Muscle of back (tissue), 13 donors: Measurements from ENCODE around the gene WNK3. TPM values are rescaled to one million over a fixed set of nuclear protein-coding genes. Genes with fewer than 3 reads are reported as not detected.
"Not testable (repeated sequence)": the region's sequence is repeated elsewhere in the genome, so short reads cannot be mapped to it uniquely, and the experiment has no call there.

Experiments used
- DNase-seq, 3 donors: peaks; one replicate each; pipeline versions ENCODE4 v3.0.0 to v3.0.0-alpha.2; 2013
- long read RNA-seq, 9 donors: transcript quantifications; one replicate each; lab custom pipeline, GENCODE V29; 2026
- polyA plus RNA-seq, 10 donors: library from polyadenylated mRNA; unstranded; fragments of 120-200 nt; gene quantifications; one replicate each; pipeline ENCODE4 v1.2.1, GENCODE V29; 2013; ENCODE audit not compliant: insufficient read length in 10 of 10

WNK3 gene
- polyA plus RNA-seq = 1 to 10 TPM; 1.6 to 3.2 (median 2.3) TPM
- long read RNA-seq, donor 1 = 0 reads
- long read RNA-seq, donor 2 = 0 reads
- long read RNA-seq, donor 3 = 0 reads
- long read RNA-seq, donor 4 = 0 reads
- long read RNA-seq, donor 5 = 0 reads
- long read RNA-seq, donor 6 = 0 reads
- long read RNA-seq, donor 7 = 0 reads
- long read RNA-seq, donor 8 = 0 reads
- long read RNA-seq, donor 9 = 0 reads

GRCh38 chrX:54357414-54358377, at the start of gene WNK3:
TSS of gene WNK3 (minus strand) at chrX:54358046.
- DNase-seq = peak; percentile 84 to 92 (median 85)

GRCh38 chrX:54407266-54407665, 49.4 kb upstream of the WNK3 start:
- DNase-seq = no peak

DNA sequence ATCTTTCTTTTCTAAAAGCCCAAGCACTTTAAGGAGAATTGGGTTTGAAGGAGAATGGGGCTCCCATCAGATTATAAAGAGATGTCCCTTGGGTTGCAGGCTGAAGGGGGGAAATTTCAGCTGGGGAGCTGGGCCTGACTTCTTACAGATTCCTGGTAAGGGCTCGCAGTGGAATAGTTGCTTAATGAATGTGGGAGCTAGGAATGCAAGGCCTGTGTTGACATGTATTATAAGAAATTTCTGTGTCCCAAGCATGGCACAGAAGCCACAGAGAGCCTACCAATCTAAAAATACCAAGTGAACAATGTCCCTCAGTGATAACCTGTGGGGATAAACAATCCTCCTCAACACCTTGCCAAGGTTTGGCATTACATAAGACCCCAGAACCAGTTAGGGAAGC, 39.3 kb upstream of the WNK3 start:
- no peak for DNase-seq

DNA sequence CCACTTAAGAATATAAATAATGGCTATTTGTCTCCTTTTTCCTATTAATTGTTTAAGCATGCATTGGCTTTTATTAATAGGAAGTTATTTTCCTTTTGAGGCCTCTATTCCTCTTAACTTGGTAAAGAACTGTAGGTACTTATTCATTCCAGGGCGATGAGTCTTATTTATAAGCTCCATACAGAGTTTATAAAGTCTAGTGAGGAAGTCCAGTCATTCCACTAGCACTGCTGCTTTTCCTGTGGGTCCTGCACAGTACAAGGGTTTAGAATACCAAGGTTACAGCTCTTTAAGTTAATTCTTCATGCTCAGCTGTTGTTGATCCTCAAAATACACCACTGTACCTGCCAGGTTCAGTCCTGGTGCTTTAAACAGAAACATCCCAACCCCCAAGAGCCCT, 28.5 kb upstream of the WNK3 start:
- DNase-seq = no peak

DNA sequence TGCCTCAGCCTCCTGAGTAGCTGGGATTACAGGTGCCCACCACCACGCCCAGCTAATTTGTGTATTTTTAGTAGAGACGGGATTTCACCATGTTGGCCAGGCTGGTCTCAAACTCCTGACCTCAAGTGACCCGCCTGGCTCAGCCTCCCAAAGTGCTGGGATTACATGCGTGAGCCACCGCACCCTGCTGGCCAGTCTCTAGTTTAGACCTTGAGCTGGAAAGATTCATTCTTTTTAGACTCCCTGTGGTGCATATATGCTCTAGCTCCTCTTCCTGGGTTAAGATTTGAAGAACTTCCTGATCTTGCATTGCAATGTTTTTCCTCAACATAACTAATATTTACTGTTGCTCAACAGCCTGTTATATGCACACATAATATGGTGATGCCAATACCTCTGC, 26.8 kb upstream of the WNK3 start:
- DNase-seq = not testable (repeated sequence)

DNA sequence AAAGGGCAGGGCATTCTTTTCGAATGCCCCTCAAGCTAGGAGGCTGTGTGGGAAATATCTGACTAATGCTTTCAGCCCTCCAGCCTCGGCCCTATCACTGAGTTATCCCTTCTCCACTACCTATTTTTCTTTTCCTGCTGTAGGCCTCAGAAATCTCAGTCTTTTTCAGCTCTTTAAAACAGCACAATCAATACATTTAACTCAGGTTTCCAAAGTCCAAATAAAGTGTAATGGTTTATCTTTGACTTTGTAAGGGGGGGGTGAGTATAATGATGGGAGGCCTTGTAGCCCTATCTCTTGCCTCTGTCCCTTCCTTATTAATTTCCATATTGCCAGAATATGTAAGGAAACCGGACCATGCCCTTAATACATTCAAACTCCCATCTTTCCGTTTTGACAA, 1.6 kb upstream of the WNK3 start:
- DNase-seq = no peak

- DNase-seq = peak; percentile 57 to 92 (median 58)
These were observed 772 bp upstream of the WNK3 start for GRCh38 chrX:54358424-54359211.

- no peak for DNase-seq
These were observed 5.2 kb downstream of the WNK3 start for GRCh38 chrX:54352677-54353076.

GRCh38 chrX:54337383-54337782, 20.5 kb downstream of the WNK3 start:
- DNase-seq = not testable (repeated sequence)

DNA sequence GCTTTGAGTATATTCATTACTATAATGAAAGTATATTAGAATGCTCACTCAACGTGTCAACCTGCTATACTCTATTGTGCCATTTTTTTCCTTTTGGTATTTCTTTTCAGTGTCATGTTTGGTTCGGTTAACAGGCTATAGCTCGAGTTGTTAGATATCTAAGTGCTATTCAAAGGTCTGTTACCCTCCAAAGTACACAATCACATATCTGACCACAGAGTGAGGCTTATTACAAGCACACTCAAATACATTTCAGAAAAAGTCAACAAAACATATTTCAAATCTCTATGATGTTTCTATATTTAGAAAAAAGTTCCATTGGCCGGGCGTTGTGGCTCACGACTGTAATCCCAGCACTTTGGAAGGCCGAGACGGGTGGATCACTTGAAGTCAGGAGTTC, 32.8 kb downstream of the WNK3 start:
- no peak for DNase-seq

DNA sequence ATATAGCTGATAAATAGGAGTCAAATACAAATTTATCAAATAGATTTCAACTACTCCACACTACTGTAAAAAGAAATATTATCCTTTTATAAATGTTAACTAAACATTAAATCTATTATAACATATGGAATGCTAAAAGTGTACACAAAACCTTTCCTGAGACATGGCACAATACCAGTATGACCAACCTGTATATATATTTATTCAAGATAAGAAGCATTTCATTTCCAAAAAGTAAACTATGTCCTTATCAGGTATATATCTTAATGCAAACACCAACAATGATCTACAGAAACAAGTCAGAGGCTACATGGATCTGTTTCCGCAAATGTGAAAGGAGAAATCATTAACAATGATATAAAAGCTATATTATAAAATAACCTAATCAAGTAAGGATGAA, 37.8 kb downstream of the WNK3 start:
- no peak for DNase-seq

- no peak for DNase-seq
These were observed 51.5 kb downstream of the WNK3 start for GRCh38 chrX:54306379-54306778.

DNA sequence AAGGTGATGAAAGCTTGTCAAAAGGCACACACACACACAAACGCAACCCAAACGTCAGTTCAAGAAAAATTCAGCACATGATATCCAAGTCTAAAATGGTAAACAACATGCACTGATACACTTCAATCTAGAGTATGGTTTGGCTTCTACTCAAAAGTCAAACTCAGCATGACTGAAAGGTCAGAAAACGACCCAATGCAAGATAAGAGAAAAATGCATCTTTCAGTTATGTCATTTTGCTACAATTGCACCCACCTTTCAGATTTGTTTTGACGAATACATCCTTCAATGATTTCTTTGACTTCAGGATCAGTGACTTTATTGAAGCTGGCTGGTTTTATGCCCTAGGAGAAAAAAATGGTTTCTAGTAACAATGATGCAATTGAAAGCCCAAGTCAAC, 56.3 kb downstream of the WNK3 start:
- no peak for DNase-seq

DNA sequence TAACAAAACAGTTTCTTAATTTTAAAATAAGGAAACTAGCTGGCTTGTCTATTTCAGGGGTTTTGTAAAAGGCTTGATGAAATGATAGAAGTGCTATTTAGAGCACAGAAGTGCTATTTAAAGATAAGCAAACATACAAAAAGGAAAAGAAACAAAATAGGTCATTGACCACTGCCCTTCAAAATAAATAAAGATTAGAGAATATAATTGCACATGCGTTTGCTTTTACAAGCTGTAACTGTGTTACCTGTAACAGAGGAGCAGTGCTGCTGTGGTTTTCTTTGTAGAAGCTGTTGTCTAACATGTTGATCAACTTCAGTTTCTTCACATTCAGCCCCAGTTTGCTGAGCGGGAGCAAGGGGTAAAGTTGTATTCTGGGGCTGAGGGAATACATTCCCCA, 63.5 kb downstream of the WNK3 start:
- no peak for DNase-seq

DNA sequence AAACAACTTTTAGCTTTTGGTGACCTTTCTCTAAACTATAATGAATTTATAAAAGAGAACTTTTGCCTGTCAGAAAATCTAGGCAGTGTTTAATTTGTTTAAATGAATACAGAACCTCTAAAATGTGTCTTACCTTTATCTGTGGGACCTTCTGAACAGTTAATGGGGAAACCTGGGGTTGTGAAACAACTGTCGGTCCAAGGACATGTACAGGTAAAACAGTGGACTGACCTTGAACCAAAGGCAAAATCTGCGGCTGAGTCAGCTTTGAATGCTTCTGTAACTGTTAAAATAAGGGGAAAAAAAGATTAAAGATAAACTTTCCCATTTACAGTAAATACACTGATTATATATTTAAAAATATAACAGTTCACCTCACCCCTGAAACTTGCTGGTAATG, 65.1 kb downstream of the WNK3 start:
- DNase-seq = no peak

DNA sequence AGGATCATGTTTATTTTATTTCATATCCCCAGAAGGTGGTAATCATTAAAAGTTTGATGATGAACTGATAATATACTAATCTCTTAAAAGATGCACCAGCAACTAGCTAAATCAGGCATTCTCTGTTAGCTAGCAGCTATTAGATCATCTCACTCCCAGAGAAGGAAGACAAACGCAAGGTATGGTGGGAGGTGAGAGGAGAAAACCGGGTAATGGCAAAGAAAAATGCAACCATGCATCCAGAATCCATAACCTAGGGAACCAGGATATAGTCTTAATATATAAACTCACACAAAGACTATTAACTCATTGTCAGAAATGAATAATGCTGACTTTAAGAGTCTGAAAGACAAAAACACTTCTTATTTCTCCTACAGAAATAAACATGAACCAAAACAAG, 66.1 kb downstream of the WNK3 start:
- no peak for DNase-seq

DNA sequence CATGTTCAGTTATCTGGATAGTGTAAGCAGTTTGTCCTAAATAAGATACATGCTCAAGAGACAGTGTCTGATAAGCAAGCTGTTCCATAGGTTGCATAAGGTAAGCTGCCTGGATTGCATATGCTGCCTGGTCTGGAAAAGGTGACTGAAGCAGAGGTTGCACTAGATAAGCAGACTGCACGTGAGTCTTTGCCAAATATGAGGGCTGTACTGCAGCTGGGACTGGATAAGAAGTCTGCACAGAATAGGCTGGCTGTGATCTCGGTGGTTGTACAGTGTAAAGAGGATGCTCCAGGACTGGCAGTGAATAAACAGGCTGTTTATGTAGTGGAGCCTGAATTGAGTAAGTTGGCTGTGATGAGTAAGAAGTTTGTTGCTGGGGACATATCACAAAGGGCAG, 68.9 kb downstream of the WNK3 start:
- DNase-seq = no peak

GRCh38 chrX:54288277-54288676, 69.6 kb downstream of the WNK3 start:
- peak; percentile 13 to 43 (median 17) for DNase-seq

GRCh38 chrX:54281676-54282075, 76.2 kb downstream of the WNK3 start:
- peak in 1 of 3 donors; percentile 0 for DNase-seq

GRCh38 chrX:54280466-54280865, 77.4 kb downstream of the WNK3 start:
- DNase-seq = no peak

DNA sequence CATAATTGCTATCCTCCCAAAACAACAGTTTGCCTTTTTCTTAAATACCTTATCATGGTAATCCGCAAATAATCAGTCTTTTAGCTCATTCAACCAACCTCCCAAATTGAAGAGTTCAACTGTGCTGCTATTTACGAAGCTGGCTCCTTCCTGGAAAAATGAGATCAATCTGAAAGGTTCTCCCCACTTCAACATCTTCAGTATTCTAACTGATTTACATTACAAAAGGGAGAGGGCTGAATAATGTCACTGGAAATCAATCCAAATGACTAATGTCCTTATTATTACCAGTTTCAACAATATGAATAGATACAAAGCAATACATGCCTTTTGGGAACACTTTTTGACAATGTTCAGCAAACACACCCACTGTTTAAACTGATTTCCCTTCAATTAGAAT, 86.2 kb downstream of the WNK3 start:
- no peak for DNase-seq

DNA sequence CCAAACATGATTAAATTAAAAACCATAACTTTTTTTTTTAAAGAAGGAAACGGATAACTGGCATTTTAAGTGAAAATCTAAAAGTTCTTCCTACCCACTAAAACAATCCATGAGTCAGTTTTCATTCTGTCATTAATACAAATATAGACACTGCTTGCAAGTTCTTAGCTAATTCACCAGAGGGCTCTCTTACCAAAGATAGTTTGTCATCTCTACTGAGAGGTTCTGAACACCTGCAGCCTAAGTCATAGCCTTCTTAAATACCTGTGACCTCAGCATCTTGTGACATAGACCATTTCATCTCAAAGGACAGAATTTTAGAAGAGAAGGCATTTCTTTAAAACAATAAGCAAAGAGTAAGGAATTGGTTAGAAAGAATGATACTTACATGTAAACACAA, 109.5 kb downstream of the WNK3 start:
- DNase-seq = peak in 2 of 3 donors; percentile 2 to 7
